Measurements from ENCODE around the gene STXBP6.

Gene STXBP6

GRCh38 chr14:24952851-24953666 is 96.9 kb downstream of the STXBP6 start:
- Histone ChIP-seq H3K27ac (no peak overlapping the region), H3K36me3 (replicated peaks) (no peaks in the 10 kb centered on the region), H3K27me3 (replicated peaks) (no peaks in the 10 kb centered on the region), H3K4me3 (ENCODE audit: low read depth, low read length) (no peak overlapping the region)
- no peak for DNase-seq
- peak; percentile 40 for TF ChIP-seq CTCF (IDR thresholded peaks at IDR 0.05; ENCODE audit: low read depth, low read length, missing control alignments)
- in situ Hi-C loops (cut with HindIII; ENCODE audit: low pct_ligation_motif_present, low sequenced_read_pairs): no loop called here

GRCh38 chr14:24948261-24948847 is 101.6 kb downstream of the STXBP6 start:
- in situ Hi-C loops (cut with HindIII; ENCODE audit: low pct_ligation_motif_present, low sequenced_read_pairs): no loop called here
- no peak for DNase-seq
- H3K4me3 ChIP-seq (ENCODE audit: low read depth, low read length): no peak overlapping the region
- TF ChIP-seq CTCF (IDR thresholded peaks at IDR 0.05; ENCODE audit: low read depth, low read length, missing control alignments): no peak
- H3K36me3 ChIP-seq (replicated peaks): no peaks in the 10 kb centered on the region
- H3K27ac ChIP-seq: no peak overlapping the region
- no peaks in the 10 kb centered on the region for H3K27me3 ChIP-seq (replicated peaks)

DNA sequence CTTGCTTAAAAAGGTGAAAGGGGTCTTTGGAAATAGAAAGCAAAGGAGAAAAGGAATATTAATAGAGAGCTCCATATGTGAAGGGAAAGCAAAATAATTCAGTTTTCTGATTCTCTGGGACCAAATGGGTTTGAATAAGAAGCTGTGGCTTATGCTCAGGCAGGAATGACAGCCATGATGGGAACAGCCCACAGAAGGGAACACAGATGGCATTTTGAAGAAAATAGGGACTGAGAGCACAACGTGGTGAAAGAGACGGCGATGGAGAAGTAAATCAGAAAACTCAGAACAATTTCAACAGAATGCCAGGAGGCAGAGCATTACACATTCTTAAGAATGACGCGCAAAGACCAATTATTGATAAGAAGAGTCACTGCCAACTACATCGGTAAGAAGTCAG is 102.8 kb downstream of the STXBP6 start:
- Histone ChIP-seq H3K4me3 (ENCODE audit: low read depth, low read length) (no peak overlapping the region), H3K36me3 (replicated peaks) (no peaks in the 10 kb centered on the region), H3K27ac (no peak overlapping the region), H3K27me3 (replicated peaks) (no peaks in the 10 kb centered on the region)
- in situ Hi-C loops (cut with HindIII; ENCODE audit: low pct_ligation_motif_present, low sequenced_read_pairs): no loop called here
- TF ChIP-seq CTCF (IDR thresholded peaks at IDR 0.05; ENCODE audit: low read depth, low read length, missing control alignments): no peak
- no peak for DNase-seq

GRCh38 chr14:24944800-24945199 is 105.1 kb downstream of the STXBP6 start:
- Histone ChIP-seq H3K36me3 (replicated peaks) (no peaks in the 10 kb centered on the region), H3K27me3 (replicated peaks) (no peaks in the 10 kb centered on the region), H3K4me3 (ENCODE audit: low read depth, low read length) (no peak overlapping the region), H3K27ac (no peak overlapping the region)
- TF ChIP-seq CTCF (IDR thresholded peaks at IDR 0.05; ENCODE audit: low read depth, low read length, missing control alignments): no peak
- no peak for DNase-seq
- in situ Hi-C loops (cut with HindIII; ENCODE audit: low pct_ligation_motif_present, low sequenced_read_pairs): no loop called here

DNA sequence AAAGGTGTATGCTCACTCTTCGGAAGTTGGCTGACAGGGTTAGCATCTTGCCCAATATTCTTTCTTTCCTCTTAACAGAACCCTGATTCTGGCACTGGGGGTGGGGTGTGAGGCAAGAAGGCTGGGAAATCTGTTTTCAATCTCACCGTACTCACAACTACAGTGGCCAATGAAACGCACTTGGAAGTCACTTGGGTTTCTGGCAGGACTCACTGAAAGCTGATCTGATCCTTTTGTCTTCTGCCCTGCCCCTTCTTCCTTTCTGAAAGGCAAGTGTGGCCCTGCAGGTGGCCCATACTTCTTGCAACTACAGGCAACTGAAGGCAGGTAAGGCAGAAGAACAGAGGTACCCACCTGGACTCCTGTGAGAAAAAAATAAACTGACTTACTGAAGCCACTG is 106.9 kb downstream of the STXBP6 start:
- Histone ChIP-seq H3K4me3 (ENCODE audit: low read depth, low read length) (no peak overlapping the region), H3K27me3 (replicated peaks) (no peaks in the 10 kb centered on the region), H3K27ac (no peak overlapping the region), H3K36me3 (replicated peaks) (no peaks in the 10 kb centered on the region)
- in situ Hi-C loops (cut with HindIII; ENCODE audit: low pct_ligation_motif_present, low sequenced_read_pairs): no loop called here
- no peak for DNase-seq
- TF ChIP-seq CTCF (IDR thresholded peaks at IDR 0.05; ENCODE audit: low read depth, low read length, missing control alignments): no peak
